ENCODE data around the gene RPL32. TPM values are rescaled to one million over a fixed set of nuclear protein-coding genes. Genes with fewer than 3 reads are reported as not detected.

Gene RPL32
- total and polyA plus RNA-seq, 2 experiments from 2014 or later: 726 to 824 TPM

DNA sequence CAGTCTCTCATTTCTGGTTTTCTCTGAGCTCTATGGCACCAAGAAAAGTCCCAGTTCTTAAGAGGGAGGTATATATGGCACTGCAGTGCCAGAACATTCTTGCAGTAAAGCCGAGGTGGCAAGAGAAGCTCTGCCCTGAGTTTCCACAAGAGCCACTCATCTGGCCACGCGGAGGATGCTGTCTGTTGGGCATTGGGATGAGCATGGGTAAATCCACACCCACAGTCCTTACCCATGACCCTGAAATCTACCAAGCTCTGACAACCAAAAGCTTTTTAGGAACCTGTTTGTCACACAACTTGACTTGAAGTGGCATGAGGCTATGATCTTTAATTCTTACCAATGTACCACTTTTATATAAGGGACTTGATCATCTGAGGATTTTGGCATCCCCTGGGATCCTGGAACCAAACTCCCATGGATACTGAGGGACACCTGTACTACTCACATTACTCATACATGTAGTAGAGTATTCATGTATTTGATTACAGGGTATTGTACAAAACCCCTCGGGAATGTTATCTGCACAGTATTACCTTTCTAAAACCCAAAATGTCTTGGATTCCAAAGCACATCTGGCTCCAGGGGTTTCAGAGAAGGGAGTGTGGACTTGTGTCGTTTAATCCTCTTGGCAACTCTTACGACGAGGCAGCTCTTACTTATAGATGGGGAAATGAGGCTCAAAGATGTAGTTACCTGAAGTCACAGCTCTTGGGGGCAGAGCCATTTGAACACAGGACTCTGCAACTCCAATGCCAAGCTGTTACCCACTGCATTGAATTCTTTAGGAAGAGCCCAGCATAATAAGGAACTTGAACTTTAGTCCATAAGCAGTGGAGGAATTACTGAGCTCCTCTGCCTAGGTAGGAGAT is 8.8 kb downstream of the RPL32 start:
- Histone ChIP-seq H3K9me3 (ENCODE audit: low read depth) (no peaks in the 10 kb centered on the region), H3K27me3 (no peaks in the 10 kb centered on the region), H3K27ac (peak overlapping the region; percentile 27), H3K36me3 (peaks cover 75% of the 10 kb centered on the region), H3K4me1 (ENCODE audit: low read depth) (no peaks in the 10 kb centered on the region), H3K4me3 (no peak overlapping the region)
- DNase-seq (ENCODE audit: low read depth in 1 of 2, low spot score in 1 of 2): no peak
- TF ChIP-seq CTCF (IDR thresholded peaks at IDR 0.05; ENCODE audit: low read depth, low read length): no peak

DNA sequence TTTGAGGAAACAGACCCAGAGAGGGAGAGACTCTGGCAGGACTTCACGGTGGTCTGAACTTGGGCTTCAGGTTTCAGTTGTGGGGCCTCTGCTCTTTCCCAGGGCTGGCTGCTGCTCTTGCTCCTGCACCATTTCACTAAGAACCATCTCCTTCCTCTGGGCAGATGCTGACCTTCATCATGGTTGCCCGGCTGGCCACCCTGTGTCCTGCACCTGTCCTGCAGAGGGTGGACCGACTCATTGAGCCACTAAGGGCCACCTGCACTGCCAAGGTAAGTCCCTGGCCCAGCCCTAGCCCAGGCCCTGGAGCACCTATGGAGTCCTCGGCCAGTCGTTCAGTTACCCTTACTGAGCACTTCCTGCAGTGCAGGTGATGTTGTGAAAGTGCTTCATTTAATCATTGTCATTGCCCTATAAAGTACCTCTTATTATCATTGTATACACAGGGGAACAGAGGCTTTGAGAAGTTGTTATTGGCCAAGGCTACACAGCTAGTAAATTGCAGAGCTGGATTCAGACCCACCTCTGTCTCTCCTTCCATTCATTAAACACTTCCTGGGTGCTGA is 10.0 kb downstream of the RPL32 start:
- Histone ChIP-seq H3K36me3 (peaks cover 69% of the 10 kb centered on the region), H3K4me1 (ENCODE audit: low read depth) (no peaks in the 10 kb centered on the region)
- TF ChIP-seq CTCF (IDR thresholded peaks at IDR 0.05; ENCODE audit: low read depth, low read length): no peak

GRCh38 chr3:12830785-12831156 is 10.6 kb downstream of the RPL32 start:
- DNase-seq (ENCODE audit: low read depth in 1 of 2, low spot score in 1 of 2): no peak
- no peaks in the 10 kb centered on the region for H3K4me1 ChIP-seq (ENCODE audit: low read depth)
- TF ChIP-seq CTCF (IDR thresholded peaks at IDR 0.05; ENCODE audit: low read depth, low read length): peak; percentile 18
- H3K4me3 ChIP-seq: no peak overlapping the region
- H3K27ac ChIP-seq: peak overlapping the region; percentile 58
- H3K27me3 ChIP-seq: no peaks in the 10 kb centered on the region
- H3K9me3 ChIP-seq (ENCODE audit: low read depth): no peaks in the 10 kb centered on the region
- peaks cover 68% of the 10 kb centered on the region for H3K36me3 ChIP-seq

More for the DNA sequence above, 10.0 kb downstream of the RPL32 start:
- Histone ChIP-seq H3K9me3 (ENCODE audit: low read depth) (no peaks in the 10 kb centered on the region), H3K27ac (peak overlapping the region; percentile 16), H3K4me3 (no peak overlapping the region), H3K27me3 (no peaks in the 10 kb centered on the region)
- DNase-seq (ENCODE audit: low read depth in 1 of 2, low spot score in 1 of 2): no peak

GRCh38 chr3:12829886-12830784 is 11.2 kb downstream of the RPL32 start:
- Histone ChIP-seq H3K4me3 (no peak overlapping the region), H3K27me3 (no peaks in the 10 kb centered on the region), H3K4me1 (ENCODE audit: low read depth) (no peaks in the 10 kb centered on the region), H3K36me3 (peaks cover 63% of the 10 kb centered on the region), H3K27ac (peak overlapping the region; percentile 58), H3K9me3 (ENCODE audit: low read depth) (no peaks in the 10 kb centered on the region)
- DNase-seq (ENCODE audit: low read depth in 1 of 2, low spot score in 1 of 2): no peak
- no peak for TF ChIP-seq CTCF (IDR thresholded peaks at IDR 0.05; ENCODE audit: low read depth, low read length)

DNA sequence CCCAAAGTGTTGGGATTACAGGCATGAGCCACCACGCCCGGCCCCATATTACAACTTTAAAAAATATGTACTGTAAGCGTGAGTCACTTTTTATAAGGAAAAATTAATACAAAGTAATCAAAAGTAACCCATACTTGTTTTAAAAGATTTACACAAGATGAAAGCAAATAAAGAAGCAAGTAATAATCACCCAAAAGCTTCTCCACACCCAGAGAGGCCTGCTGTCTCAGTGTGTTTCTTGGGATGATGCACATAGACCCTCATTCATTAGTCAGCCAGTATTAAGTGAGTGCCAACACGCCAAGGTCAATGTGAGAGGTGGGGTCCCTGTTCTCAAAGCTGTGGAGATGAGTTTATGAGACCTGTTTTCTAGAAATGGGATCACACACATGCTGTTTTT is 12.0 kb downstream of the RPL32 start:
- DNase-seq (ENCODE audit: low read depth in 1 of 2, low spot score in 1 of 2): no peak
- Histone ChIP-seq H3K4me3 (no peak overlapping the region), H3K9me3 (ENCODE audit: low read depth) (no peaks in the 10 kb centered on the region), H3K4me1 (ENCODE audit: low read depth) (no peaks in the 10 kb centered on the region), H3K27me3 (no peaks in the 10 kb centered on the region), H3K36me3 (peaks cover 56% of the 10 kb centered on the region), H3K27ac (no peak overlapping the region)
- TF ChIP-seq CTCF (IDR thresholded peaks at IDR 0.05; ENCODE audit: low read depth, low read length): no peak
